Neural progenitor cell (in vitro differentiated cells): ENCODE measurements around the gene RADIL.

Source experiments
- CTCF ChIP-seq: fragments of 200-600 bp; sonication (generic); IDR thresholded peaks from 2 replicates; pipeline ENCODE4 v1.5.1; 2017; ENCODE audit warnings: antibody characterized with exemption, mild to moderate bottlenecking
- EZH2 ChIP-seq: fragments of 200-600 bp; sonication (generic); IDR thresholded peaks from 2 replicates; pipeline ENCODE4 v1.6.1; 2017; ENCODE audit warnings: antibody characterized with exemption, mild to moderate bottlenecking, moderate library complexity

GRCh38 chr7:4753598-4754432 is 129.7 kb downstream of the RADIL start:
- TF ChIP-seq CTCF (peak; percentile 86), EZH2 (no peak)
